ENCODE measurements around the gene MXRA8. TPM values are rescaled to one million over a fixed set of nuclear protein-coding genes. Genes with fewer than 3 reads are reported as not detected.

MXRA8 gene
- polyA plus RNA-seq, 6 donors from 2014 or later = not detected

DNA sequence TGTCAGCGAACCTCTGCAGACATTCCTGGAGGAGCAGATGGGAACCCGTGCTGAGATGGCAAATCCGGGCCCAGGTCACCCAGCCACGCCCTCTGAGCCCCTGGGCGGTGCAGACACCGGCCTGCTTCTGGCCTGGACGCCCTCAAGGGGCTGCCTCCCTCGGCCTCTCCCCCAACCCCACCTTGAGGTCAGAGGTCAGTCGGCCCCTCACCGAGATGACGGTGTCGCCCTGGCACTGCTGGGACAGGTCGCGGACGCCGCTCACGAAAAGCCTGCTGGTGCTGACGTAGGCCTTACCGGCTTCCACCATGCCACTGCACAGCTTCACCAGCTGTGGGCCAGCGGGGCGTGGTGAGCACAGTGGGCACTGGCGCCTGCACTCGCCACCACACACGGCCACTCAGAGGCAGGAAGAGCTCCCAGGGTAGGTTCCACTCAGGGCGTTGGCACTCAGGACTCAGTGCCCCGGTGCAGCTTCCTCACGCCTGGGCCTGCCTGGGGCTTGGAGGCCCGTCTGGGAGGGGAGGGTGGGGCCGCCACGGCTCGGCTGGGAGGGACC lies 55.3 kb downstream of the MXRA8 start:
- Mint-ChIP-seq H3K27me3 (no peaks in the 10 kb centered on the region), H3K4me1 (peaks cover 19 to 30% (median 20%) of the 10 kb centered on the region in 3 donors), H3K9me3 (no peaks in the 10 kb centered on the region), H3K36me3 (no peaks in the 10 kb centered on the region), H3K4me3 (no peak overlapping the region), H3K27ac (no peak overlapping the region)
- ATAC-seq (ENCODE audit: low read depth in 2 of 2) = no peak
- no peak for DNase-seq

Other genes starting within 250 kb of the MXRA8 start
- 1 to 10 TPM in 5 of 6 donors, not detected in 1; 2.0 to 6.3 (median 4.3) TPM for gene C1orf159, start 242.5 kb downstream of the MXRA8 start, polyA plus RNA-seq (ENCODE audit: low read depth in 6 of 6)
- gene TTLL10, start 184.7 kb downstream of the MXRA8 start, polyA plus RNA-seq (ENCODE audit: low read depth in 6 of 6) = not detected
- gene TNFRSF18, start 152.0 kb downstream of the MXRA8 start, polyA plus RNA-seq (ENCODE audit: low read depth in 6 of 6) = 10 to 100 TPM in 1 of 6 donors, 1 to 10 TPM in 5; 2.4 to 13.0 (median 7.9) TPM
- gene TNFRSF4, start 144.4 kb downstream of the MXRA8 start, polyA plus RNA-seq (ENCODE audit: low read depth in 6 of 6) = under 1 TPM in 3 of 6 donors, not detected in 3; 0.18 to 0.36 (median 0.32) TPM
- gene SDF4, start 126.6 kb downstream of the MXRA8 start, polyA plus RNA-seq (ENCODE audit: low read depth in 6 of 6) = 100 to 1,000 TPM in 1 of 6 donors, 10 to 100 TPM in 5; 64.8 to 101 (median 85.4) TPM
- 10 to 100 TPM in 5 of 6 donors, 1 to 10 TPM in 1; 6.9 to 22.9 (median 12.9) TPM for gene B3GALT6, start 126.3 kb downstream of the MXRA8 start, polyA plus RNA-seq (ENCODE audit: low read depth in 6 of 6)
- not detected for gene C1QTNF12, start 111.8 kb downstream of the MXRA8 start, polyA plus RNA-seq (ENCODE audit: low read depth in 6 of 6)
- gene UBE2J2, start 84.7 kb downstream of the MXRA8 start, polyA plus RNA-seq (ENCODE audit: low read depth in 6 of 6) = 100 to 1,000 TPM in 1 of 6 donors, 10 to 100 TPM in 5; 75.1 to 112 (median 87.4) TPM
- not detected for gene SCNN1D, start 78.1 kb downstream of the MXRA8 start, polyA plus RNA-seq (ENCODE audit: low read depth in 6 of 6)
- 1 to 10 TPM; 1.9 to 7.2 (median 3.1) TPM for gene ACAP3, start 50.6 kb downstream of the MXRA8 start, polyA plus RNA-seq (ENCODE audit: low read depth in 6 of 6)
- gene PUSL1, start 50.0 kb downstream of the MXRA8 start, polyA plus RNA-seq (ENCODE audit: low read depth in 6 of 6) = 10 to 100 TPM in 5 of 6 donors, 1 to 10 TPM in 1; 7.2 to 17.2 (median 11.9) TPM
- gene INTS11, start 33.9 kb downstream of the MXRA8 start, polyA plus RNA-seq (ENCODE audit: low read depth in 6 of 6) = 10 to 100 TPM; 45.9 to 61.5 (median 54.3) TPM
- gene CPTP, start 33.8 kb downstream of the MXRA8 start, polyA plus RNA-seq (ENCODE audit: low read depth in 6 of 6) = 10 to 100 TPM in 3 of 6 donors, 1 to 10 TPM in 3; 7.9 to 16.9 (median 10.7) TPM
- under 1 TPM in 3 of 6 donors, not detected in 3; 0.28 to 0.44 (median 0.31) TPM for gene TAS1R3, start 27.3 kb downstream of the MXRA8 start, polyA plus RNA-seq (ENCODE audit: low read depth in 6 of 6)
- 1 to 10 TPM in 1 of 6 donors, under 1 TPM in 4, not detected in 1; 0.40 to 1.0 (median 0.68) TPM for gene DVL1, start 9.1 kb downstream of the MXRA8 start, polyA plus RNA-seq (ENCODE audit: low read depth in 6 of 6)
- 100 to 1,000 TPM; 103 to 122 (median 106) TPM for gene AURKAIP1, start 16.7 kb upstream of the MXRA8 start, polyA plus RNA-seq (ENCODE audit: low read depth in 6 of 6)
- gene CCNL2, start 40.8 kb upstream of the MXRA8 start, polyA plus RNA-seq (ENCODE audit: low read depth in 6 of 6) = 10 to 100 TPM; 16.8 to 50.2 (median 24.6) TPM
- 100 to 1,000 TPM in 3 of 6 donors, 10 to 100 TPM in 3; 75.1 to 129 (median 102) TPM for gene MRPL20, start 48.7 kb upstream of the MXRA8 start, polyA plus RNA-seq (ENCODE audit: low read depth in 6 of 6)
- 1 to 10 TPM in 1 of 6 donors, under 1 TPM in 4, not detected in 1; 0.17 to 1.5 (median 0.28) TPM for gene ANKRD65, start 62.7 kb upstream of the MXRA8 start, polyA plus RNA-seq (ENCODE audit: low read depth in 6 of 6)
- gene VWA1, start 77.1 kb upstream of the MXRA8 start, polyA plus RNA-seq (ENCODE audit: low read depth in 6 of 6) = under 1 TPM in 1 of 6 donors, not detected in 5; 0.41 TPM
- gene ATAD3C, start 91.1 kb upstream of the MXRA8 start, polyA plus RNA-seq (ENCODE audit: low read depth in 6 of 6) = not detected
- 10 to 100 TPM in 1 of 6 donors, 1 to 10 TPM in 3, under 1 TPM in 2; 0.20 to 10.2 (median 2.9) TPM for gene ATAD3B, start 113.2 kb upstream of the MXRA8 start, polyA plus RNA-seq (ENCODE audit: low read depth in 6 of 6)
- gene ATAD3A, start 153.6 kb upstream of the MXRA8 start, polyA plus RNA-seq (ENCODE audit: low read depth in 6 of 6) = 10 to 100 TPM in 1 of 6 donors, 1 to 10 TPM in 5; 2.1 to 13.0 (median 5.8) TPM
- gene TMEM240, start 182.1 kb upstream of the MXRA8 start, polyA plus RNA-seq (ENCODE audit: low read depth in 6 of 6) = not detected
- 100 to 1,000 TPM; 165 to 257 (median 213) TPM for gene SSU72, start 216.3 kb upstream of the MXRA8 start, polyA plus RNA-seq (ENCODE audit: low read depth in 6 of 6)
- under 1 TPM in 3 of 6 donors, not detected in 3; 0.13 to 0.75 (median 0.19) TPM for gene FNDC10, start 241.6 kb upstream of the MXRA8 start, polyA plus RNA-seq (ENCODE audit: low read depth in 6 of 6)